ENCODE results near the gene ZNF883.

- TF ChIP-seq CTCF (conservative IDR thresholded peaks at IDR 0.05) (no peak), EZH2 (IDR thresholded peaks at IDR 0.05; ENCODE audit: low read depth) (no peak)
Observed at GRCh38 chr9:113011911-113012381, at the start of gene ZNF883.

Measured in PC-9 (cell line).